OCI-LY3 (cell line): ENCODE results near the gene TMEM39B.

Experiments used
- EZH2phosphoT487 ChIP-seq: fragments of 200-600 bp; shearing (Covaris generic); IDR thresholded peaks from 2 replicates; pipeline ENCODE4 v1.6.1; 2018; ENCODE audit warnings: antibody characterized with exemption, mixed run types, low read depth
- TF ChIP-seq, protein P1 (sequence below): fragments of 200-600, 300-600 bp; sonication (generic); IDR thresholded peaks from 2 replicates; pipeline ENCODE4 v1.5.1; 2014; ENCODE audit warnings: antibody characterized with exemption, low read length, low read depth

- TF ChIP-seq, protein P1, sequence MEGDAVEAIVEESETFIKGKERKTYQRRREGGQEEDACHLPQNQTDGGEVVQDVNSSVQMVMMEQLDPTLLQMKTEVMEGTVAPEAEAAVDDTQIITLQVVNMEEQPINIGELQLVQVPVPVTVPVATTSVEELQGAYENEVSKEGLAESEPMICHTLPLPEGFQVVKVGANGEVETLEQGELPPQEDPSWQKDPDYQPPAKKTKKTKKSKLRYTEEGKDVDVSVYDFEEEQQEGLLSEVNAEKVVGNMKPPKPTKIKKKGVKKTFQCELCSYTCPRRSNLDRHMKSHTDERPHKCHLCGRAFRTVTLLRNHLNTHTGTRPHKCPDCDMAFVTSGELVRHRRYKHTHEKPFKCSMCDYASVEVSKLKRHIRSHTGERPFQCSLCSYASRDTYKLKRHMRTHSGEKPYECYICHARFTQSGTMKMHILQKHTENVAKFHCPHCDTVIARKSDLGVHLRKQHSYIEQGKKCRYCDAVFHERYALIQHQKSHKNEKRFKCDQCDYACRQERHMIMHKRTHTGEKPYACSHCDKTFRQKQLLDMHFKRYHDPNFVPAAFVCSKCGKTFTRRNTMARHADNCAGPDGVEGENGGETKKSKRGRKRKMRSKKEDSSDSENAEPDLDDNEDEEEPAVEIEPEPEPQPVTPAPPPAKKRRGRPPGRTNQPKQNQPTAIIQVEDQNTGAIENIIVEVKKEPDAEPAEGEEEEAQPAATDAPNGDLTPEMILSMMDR, result no peak
- TF ChIP-seq EZH2phosphoT487, result no peak
Observed at GRCh38 chr1:32072622-32073298, at the start of gene TMEM39B.
